HG02840 (cell line): ENCODE results near the gene CAPZA1.

Experiments
- ATAC-seq: cut with Tn5 transposase; IDR thresholded peaks from one replicate; pipeline ENCODE4 v1.9.1; 2021; ENCODE audit warnings: mild to moderate bottlenecking, moderate library complexity, moderate number of reproducible peaks; ENCODE audit not compliant: unreplicated experiment, low FRiP score

CAPZA1 gene

GRCh38 chr1:112674986-112675727, 55.5 kb downstream of the CAPZA1 start:
- ATAC-seq, result peak; percentile 25

GRCh38 chr1:112675728-112676381, 56.2 kb downstream of the CAPZA1 start:
- ATAC-seq, result no peak

GRCh38 chr1:112676543-112676942, 56.9 kb downstream of the CAPZA1 start:
- ATAC-seq, result no peak

GRCh38 chr1:112677501-112677900, 57.9 kb downstream of the CAPZA1 start:
- ATAC-seq, result no peak

- no peak for ATAC-seq
Observed at GRCh38 chr1:112678605-112679004, 59.0 kb downstream of the CAPZA1 start.

GRCh38 chr1:112685913-112686312, 66.3 kb downstream of the CAPZA1 start:
- no peak for ATAC-seq

- no peak for ATAC-seq
Observed at GRCh38 chr1:112686417-112686816, 66.8 kb downstream of the CAPZA1 start.

- no peak for ATAC-seq
Observed at GRCh38 chr1:112686835-112687234, 67.2 kb downstream of the CAPZA1 start.

- ATAC-seq, result no peak
Observed at GRCh38 chr1:112687361-112687760, 67.7 kb downstream of the CAPZA1 start.

GRCh38 chr1:112687785-112688496, 68.3 kb downstream of the CAPZA1 start:
- ATAC-seq, result no peak

- no peak for ATAC-seq
Observed at GRCh38 chr1:112688781-112689193, 69.2 kb downstream of the CAPZA1 start.

GRCh38 chr1:112689196-112689841, 69.7 kb downstream of the CAPZA1 start:
- no peak for ATAC-seq

GRCh38 chr1:112689842-112690237, 70.2 kb downstream of the CAPZA1 start:
- no peak for ATAC-seq

- ATAC-seq, result no peak
Observed at GRCh38 chr1:112692681-112693080, 73.0 kb downstream of the CAPZA1 start.

GRCh38 chr1:112693821-112694220, 74.2 kb downstream of the CAPZA1 start:
- ATAC-seq, result no peak

- no peak for ATAC-seq
Observed at GRCh38 chr1:112694363-112694929, 74.8 kb downstream of the CAPZA1 start.

- no peak for ATAC-seq
Observed at GRCh38 chr1:112695276-112695675, 75.6 kb downstream of the CAPZA1 start.

- ATAC-seq, result no peak
Observed at GRCh38 chr1:112696578-112697314, 77.1 kb downstream of the CAPZA1 start.

- no peak for ATAC-seq
Observed at GRCh38 chr1:112697781-112698201, 78.2 kb downstream of the CAPZA1 start.
